Colonic mucosa (tissue), 4 donors: ENCODE data around the gene SCRN1. TPM values are rescaled to one million over a fixed set of nuclear protein-coding genes. Genes with fewer than 3 reads are reported as not detected.

ENCODE experiments used
- DNase-seq: peaks from one replicate; pipeline ENCODE4 v3.0.0-alpha.2; 2020
- H3K27ac ChIP-seq: fragments of 200-600 bp; one replicate; pipeline ENCODE4 v1.8.0; 2021
- H3K27me3 ChIP-seq: fragments of 200-600 bp; one replicate; pipeline ENCODE4 v1.8.0; 2021
- H3K36me3 ChIP-seq: fragments of 200-600 bp; one replicate; pipeline ENCODE4 v1.8.0; 2021
- H3K4me1 ChIP-seq: fragments of 200-600 bp; one replicate; pipeline ENCODE4 v1.8.0; 2021; ENCODE audit warnings: mild to moderate bottlenecking
- H3K4me3 ChIP-seq: fragments of 200-600 bp; one replicate; pipeline ENCODE4 v1.8.0; 2021
- H3K9ac ChIP-seq, 2 donors: one replicate each; pipeline ENCODE4 v1.7.0; 2013; ENCODE audit warnings: control low read depth in 2 of 2, low read depth in 2 of 2, low read length in 2 of 2
- H3K9me3 ChIP-seq: fragments of 200-600 bp; one replicate; pipeline ENCODE4 v1.8.0; 2021
- intact Hi-C: fragments of 100-400 bp; cut with DNase I; formaldehyde crosslinking; loops from one replicate; pipeline ENCODE4 v1.14.1; 2022
- total RNA-seq, 2 donors: library from RNA; stranded (reverse); fragmentation: NEBNext Ultra II Directional in 1 of 2; extraction: Animal tissue kit (Norgen Biotek cat#: 25700) in 1 of 2; gene quantifications; one replicate each; pipeline ENCODE4 v1.2.1, GENCODE V29; 2021
- TF ChIP-seq, protein P1 (sequence below): fragments of 200-600 bp; IDR thresholded peaks from one replicate; pipeline ENCODE4 v1.8.0; 2022; ENCODE audit warnings: antibody characterized with exemption, mild to moderate bottlenecking
- donor health status: healthy.
- donor health status: DM: no; HTN: no; CAD: no.
- donor health status: DM: no; HTN: no; CAD: no.

Gene SCRN1
- total RNA-seq, 2 donors from 2014 or later = 13.2 to 17.1 TPM

DNA sequence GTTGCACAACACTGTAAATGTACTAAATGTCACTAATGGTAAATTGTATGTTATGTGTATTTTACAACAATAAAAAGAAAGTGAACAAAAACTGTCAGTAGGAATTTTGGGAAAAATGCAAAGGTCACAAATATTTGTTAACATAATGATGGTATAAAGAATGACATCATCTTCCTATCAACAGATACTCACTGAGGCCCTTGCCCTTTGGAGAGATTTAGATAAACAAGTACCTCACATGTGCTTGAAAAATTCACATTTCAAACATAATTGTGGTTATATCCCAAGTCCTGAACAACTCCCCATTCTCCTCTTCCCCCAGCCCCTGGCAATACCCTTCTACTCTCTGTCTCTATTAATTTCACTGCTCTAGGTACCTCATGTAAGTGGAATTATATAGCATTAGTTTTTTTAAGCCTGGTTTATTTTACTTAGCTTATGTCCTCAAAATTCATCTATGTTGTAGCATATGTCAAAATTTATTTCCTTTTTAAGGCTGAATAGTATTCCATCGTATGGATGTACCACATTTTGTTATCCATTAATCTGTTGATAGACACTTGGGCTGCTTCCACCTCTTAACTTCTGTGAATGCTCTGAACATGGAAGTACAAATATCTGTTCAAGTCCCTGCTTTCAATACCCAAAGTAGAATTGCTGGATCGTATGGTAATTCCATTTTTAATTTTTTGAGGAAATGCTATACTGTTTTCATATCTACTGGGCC lies 92.8 kb downstream of the SCRN1 start:
- DNase-seq = no peak
- Histone ChIP-seq H3K27me3 (no peaks in the 10 kb centered on the region), H3K36me3 (no peaks in the 10 kb centered on the region), H3K9me3 (no peaks in the 10 kb centered on the region), H3K4me3 (no peak overlapping the region), H3K27ac (no peak overlapping the region), H3K9ac (no peak overlapping the region), H3K4me1 (no peaks in the 10 kb centered on the region)
- TF ChIP-seq, protein P1, sequence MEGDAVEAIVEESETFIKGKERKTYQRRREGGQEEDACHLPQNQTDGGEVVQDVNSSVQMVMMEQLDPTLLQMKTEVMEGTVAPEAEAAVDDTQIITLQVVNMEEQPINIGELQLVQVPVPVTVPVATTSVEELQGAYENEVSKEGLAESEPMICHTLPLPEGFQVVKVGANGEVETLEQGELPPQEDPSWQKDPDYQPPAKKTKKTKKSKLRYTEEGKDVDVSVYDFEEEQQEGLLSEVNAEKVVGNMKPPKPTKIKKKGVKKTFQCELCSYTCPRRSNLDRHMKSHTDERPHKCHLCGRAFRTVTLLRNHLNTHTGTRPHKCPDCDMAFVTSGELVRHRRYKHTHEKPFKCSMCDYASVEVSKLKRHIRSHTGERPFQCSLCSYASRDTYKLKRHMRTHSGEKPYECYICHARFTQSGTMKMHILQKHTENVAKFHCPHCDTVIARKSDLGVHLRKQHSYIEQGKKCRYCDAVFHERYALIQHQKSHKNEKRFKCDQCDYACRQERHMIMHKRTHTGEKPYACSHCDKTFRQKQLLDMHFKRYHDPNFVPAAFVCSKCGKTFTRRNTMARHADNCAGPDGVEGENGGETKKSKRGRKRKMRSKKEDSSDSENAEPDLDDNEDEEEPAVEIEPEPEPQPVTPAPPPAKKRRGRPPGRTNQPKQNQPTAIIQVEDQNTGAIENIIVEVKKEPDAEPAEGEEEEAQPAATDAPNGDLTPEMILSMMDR = no peak
- intact Hi-C loops = no loop called here

DNA sequence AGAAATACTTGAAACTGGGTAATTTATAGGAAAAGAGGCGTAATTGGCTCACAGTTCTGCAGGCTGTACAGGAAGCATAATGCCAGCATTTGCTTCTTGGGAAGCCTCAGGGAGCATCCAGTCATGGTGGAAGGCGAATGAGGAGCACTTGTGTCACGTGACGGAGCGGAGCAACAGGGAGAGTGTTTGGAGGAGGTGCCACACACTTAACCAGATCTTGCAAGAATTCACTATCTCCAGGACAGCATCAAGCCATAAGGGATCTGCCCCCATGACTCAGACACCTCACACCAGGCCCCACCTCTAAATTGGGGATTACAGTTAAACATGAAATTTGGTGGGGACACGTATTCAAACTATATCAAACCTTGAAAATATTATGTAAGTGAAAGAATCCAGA lies 94.0 kb downstream of the SCRN1 start:
- Histone ChIP-seq H3K36me3 (no peaks in the 10 kb centered on the region), H3K27me3 (no peaks in the 10 kb centered on the region), H3K4me3 (no peak overlapping the region), H3K4me1 (no peaks in the 10 kb centered on the region), H3K27ac (no peak overlapping the region), H3K9ac (no peak overlapping the region), H3K9me3 (no peaks in the 10 kb centered on the region)
- TF ChIP-seq, protein P1 = no peak
- no peak for DNase-seq
- intact Hi-C loops = no loop called here

DNA sequence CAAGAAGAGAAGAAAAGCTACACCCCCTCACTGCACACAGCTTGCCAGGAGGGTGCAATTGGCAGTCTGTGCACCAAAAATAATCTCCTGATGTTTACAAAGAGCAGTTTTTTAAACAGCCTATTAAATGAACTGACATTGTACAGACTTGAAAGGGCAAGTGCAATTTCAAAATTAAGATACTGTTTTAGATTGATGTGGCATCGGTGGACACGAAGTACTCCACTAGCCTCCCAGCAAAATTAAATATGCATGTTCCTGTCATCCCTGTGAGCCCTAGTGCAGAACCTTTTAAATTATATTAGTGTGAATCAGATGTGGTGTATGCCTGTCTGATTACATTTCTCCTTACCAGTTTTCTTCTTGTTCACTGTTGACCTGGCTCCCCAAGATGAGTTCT lies 95.3 kb downstream of the SCRN1 start:
- intact Hi-C loops = no loop called here
- Histone ChIP-seq H3K27me3 (no peaks in the 10 kb centered on the region), H3K27ac (no peak overlapping the region), H3K4me3 (no peak overlapping the region), H3K9ac (no peak overlapping the region), H3K4me1 (no peaks in the 10 kb centered on the region), H3K36me3 (no peaks in the 10 kb centered on the region), H3K9me3 (no peaks in the 10 kb centered on the region)
- TF ChIP-seq, protein P1 = no peak
- DNase-seq = no peak

DNA sequence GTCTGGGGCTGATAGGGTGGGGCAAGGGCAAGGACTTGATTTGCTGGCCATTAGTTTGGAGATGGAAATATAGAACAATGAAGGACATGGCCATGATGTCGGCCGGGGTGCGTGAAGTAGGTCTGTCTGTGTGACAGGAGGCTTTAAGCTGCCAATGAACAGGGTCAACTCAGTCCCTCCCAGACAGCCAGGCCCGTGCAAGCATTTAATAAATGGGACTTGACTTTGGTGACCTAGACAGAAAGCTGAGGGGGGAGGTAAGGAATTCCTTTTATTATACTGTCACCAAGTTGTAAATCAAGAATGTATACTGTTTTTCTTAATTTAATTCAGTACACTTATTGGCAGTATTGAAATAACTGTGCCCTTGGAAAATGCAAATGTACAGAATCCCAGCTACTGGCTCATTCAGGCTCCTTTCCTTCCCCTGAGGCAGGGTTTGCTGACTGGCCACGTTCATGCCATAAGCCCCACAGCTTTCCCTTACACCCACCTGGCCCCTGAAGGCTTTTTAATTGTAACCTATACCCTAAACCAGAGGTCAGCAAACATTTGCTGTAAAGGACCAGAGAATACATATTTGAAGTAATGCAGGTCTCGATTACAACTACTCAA lies 96.1 kb downstream of the SCRN1 start:
- TF ChIP-seq, protein P1 = no peak
- intact Hi-C loops = no loop called here
- Histone ChIP-seq H3K4me3 (no peak overlapping the region), H3K4me1 (no peaks in the 10 kb centered on the region), H3K9me3 (no peaks in the 10 kb centered on the region), H3K9ac (no peak overlapping the region), H3K27me3 (no peaks in the 10 kb centered on the region), H3K27ac (no peak overlapping the region), H3K36me3 (no peaks in the 10 kb centered on the region)
- no peak for DNase-seq

DNA sequence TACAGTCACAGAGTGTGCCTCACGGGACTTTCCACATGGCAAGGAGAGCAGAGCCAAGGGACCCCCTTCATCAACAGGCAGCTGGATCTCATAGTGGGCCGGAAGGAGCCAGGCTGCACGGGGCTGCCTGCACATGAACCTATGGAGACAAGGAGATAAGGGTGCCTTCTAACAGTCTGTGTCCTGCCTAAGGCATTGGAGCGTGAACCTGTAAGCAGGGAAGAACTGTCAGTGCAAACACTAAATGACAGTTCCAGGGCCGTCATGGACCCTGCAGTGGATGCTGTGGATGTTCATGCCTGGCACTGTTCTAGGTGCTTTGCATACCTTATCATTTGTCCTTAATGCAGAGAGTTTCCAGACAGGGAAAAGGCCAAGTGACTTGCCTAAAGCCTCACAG lies 97.4 kb downstream of the SCRN1 start:
- DNase-seq = no peak
- H3K4me3 ChIP-seq = no peak overlapping the region
- TF ChIP-seq, protein P1 = no peak

More for the DNA sequence above, 97.4 kb downstream of the SCRN1 start:
- H3K9me3 ChIP-seq = no peaks in the 10 kb centered on the region
- H3K4me1 ChIP-seq = no peaks in the 10 kb centered on the region
- H3K27me3 ChIP-seq = no peaks in the 10 kb centered on the region
- no peak overlapping the region for H3K9ac ChIP-seq
- no peak overlapping the region for H3K27ac ChIP-seq
- intact Hi-C loops = no loop called here
- H3K36me3 ChIP-seq = no peaks in the 10 kb centered on the region
